ENCODE results near the gene IGFBP1. TPM values are rescaled to one million over a fixed set of nuclear protein-coding genes. Genes with fewer than 3 reads are reported as not detected.
A peak's percentile ranks its signal among the peaks of the same experiment; 100 is the strongest.

IGFBP1 gene
- total and polyA plus RNA-seq, 2 of the 13 experiments (the other 11 are each of a cell fraction or from before 2014, with no cell fraction given) = 5.4 to 885 TPM

DNA sequence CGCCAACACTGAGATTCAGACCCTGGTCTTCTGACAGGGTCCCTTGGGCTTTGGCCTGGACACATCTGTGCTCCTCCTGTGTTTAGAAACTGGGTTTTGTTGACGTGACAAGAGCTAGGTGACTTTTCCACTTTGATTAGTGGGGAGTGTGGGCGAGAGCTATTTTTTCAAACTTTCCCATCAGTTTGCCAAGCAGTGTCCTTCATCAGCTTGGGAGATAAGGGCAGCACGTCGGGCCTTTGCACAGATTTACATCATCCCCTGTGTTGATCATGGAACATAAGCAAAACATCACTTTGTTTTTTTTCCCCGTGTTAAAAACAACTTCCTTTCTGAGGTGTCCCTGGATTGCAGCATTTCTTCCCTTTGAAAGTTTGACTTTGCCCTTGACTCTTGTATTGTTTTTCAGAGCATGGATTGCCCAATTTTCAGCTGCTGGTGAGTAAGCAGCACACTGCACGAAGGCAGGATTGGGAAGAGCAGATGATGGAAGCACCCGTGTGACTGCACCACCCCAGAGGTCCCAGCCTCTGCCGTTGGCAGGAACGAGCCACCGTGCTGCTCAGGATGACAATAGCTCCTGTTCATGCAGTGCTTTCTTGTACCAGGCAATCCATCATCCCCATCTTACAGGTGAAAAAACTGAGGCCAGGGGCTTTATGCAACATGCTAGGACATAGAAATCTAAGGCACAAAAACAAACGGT, 6.4 kb upstream of the IGFBP1 start (continued):
- no peak; the same call in 1 of the 2 replicates for TF ChIP-seq ZBTB8A (CRISPR knock-in tag; IDR thresholded peaks at IDR 0.05; ENCODE audit: borderline replicate concordance, low read depth)
- peak; percentile 96; the same call in 1 of the 2 replicates for TF ChIP-seq HMG20A (CRISPR knock-in tag; IDR thresholded peaks at IDR 0.05; ENCODE audit: borderline replicate concordance)
- no peak for TF ChIP-seq EED (CRISPR knock-in tag; IDR thresholded peaks at IDR 0.05)
- peak; percentile 86 for TF ChIP-seq ZNF343 (CRISPR knock-in tag; IDR thresholded peaks at IDR 0.05)
- TF ChIP-seq ZNF607 (CRISPR knock-in tag; IDR thresholded peaks at IDR 0.05; ENCODE audit: borderline replicate concordance) = peak; percentile 90; the same call in 1 of the 2 replicates
- TF ChIP-seq KDM5A (IDR thresholded peaks at IDR 0.05; ENCODE audit: borderline replicate concordance, low read length) = peak; percentile 30; the same call in 1 of the 2 replicates
- TF ChIP-seq, protein P1, sequence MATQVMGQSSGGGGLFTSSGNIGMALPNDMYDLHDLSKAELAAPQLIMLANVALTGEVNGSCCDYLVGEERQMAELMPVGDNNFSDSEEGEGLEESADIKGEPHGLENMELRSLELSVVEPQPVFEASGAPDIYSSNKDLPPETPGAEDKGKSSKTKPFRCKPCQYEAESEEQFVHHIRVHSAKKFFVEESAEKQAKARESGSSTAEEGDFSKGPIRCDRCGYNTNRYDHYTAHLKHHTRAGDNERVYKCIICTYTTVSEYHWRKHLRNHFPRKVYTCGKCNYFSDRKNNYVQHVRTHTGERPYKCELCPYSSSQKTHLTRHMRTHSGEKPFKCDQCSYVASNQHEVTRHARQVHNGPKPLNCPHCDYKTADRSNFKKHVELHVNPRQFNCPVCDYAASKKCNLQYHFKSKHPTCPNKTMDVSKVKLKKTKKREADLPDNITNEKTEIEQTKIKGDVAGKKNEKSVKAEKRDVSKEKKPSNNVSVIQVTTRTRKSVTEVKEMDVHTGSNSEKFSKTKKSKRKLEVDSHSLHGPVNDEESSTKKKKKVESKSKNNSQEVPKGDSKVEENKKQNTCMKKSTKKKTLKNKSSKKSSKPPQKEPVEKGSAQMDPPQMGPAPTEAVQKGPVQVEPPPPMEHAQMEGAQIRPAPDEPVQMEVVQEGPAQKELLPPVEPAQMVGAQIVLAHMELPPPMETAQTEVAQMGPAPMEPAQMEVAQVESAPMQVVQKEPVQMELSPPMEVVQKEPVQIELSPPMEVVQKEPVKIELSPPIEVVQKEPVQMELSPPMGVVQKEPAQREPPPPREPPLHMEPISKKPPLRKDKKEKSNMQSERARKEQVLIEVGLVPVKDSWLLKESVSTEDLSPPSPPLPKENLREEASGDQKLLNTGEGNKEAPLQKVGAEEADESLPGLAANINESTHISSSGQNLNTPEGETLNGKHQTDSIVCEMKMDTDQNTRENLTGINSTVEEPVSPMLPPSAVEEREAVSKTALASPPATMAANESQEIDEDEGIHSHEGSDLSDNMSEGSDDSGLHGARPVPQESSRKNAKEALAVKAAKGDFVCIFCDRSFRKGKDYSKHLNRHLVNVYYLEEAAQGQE (IDR thresholded peaks at IDR 0.05; ENCODE audit: borderline replicate concordance in 1 of 2, low read depth in 1 of 2, low read length in 2 of 2) = peak in 1 of 2 experiments; percentile 78; a peak in 2 of 4 replicates
- peak in 1 of 2 experiments; percentile 50; a peak in 1 of 4 replicates for TF ChIP-seq POLR2A (IDR thresholded peaks at IDR 0.05; ENCODE audit: insufficient read depth in 1 of 2, low read depth in 2 of 2, low read length in 2 of 2)
- no peak for TF ChIP-seq ZNF333 (CRISPR knock-in tag; IDR thresholded peaks at IDR 0.05; ENCODE audit: borderline replicate concordance)
- peak; percentile 98 for TF ChIP-seq JUN (CRISPR knock-in tag; IDR thresholded peaks at IDR 0.05)
- TF ChIP-seq PCBP2 (optimal IDR thresholded peaks at IDR 0.05; ENCODE audit: low read depth, low read length, poor library complexity, severe bottlenecking) = no peak
- no peak for TF ChIP-seq ZNF850 (CRISPR knock-in tag; conservative IDR thresholded peaks at IDR 0.05)
- no peak for TF ChIP-seq ZEB1 (IDR thresholded peaks at IDR 0.05; ENCODE audit: insufficient replicate concordance, low read depth)
- no peak for TF ChIP-seq MAFG (CRISPR knock-in tag; IDR thresholded peaks at IDR 0.05)
- no peak for TF ChIP-seq MTF2 (CRISPR knock-in tag; IDR thresholded peaks at IDR 0.05; ENCODE audit: borderline replicate concordance)
- TF ChIP-seq SAFB2 (CRISPR knock-in tag; IDR thresholded peaks at IDR 0.05; ENCODE audit: borderline replicate concordance, low read depth) = no peak
- TF ChIP-seq ZNF629 (CRISPR knock-in tag; conservative IDR thresholded peaks at IDR 0.05) = peak; percentile 99
- TF ChIP-seq HOXA9 (CRISPR knock-in tag; IDR thresholded peaks at IDR 0.05; ENCODE audit: borderline replicate concordance) = peak; percentile 74; the same call in 1 of the 2 replicates
- peak; percentile 59; the same call in 1 of the 2 replicates for TF ChIP-seq ZNF264 (CRISPR knock-in tag; IDR thresholded peaks at IDR 0.05)
- TF ChIP-seq ZNF263 (CRISPR knock-in tag; IDR thresholded peaks at IDR 0.05) = peak; percentile 56
- TF ChIP-seq EZH2 (conservative IDR thresholded peaks at IDR 0.05; ENCODE audit: low read depth, low read length) = no peak
- peak; percentile 96; the same call in 1 of the 2 replicates for TF ChIP-seq SALL1 (CRISPR knock-in tag; IDR thresholded peaks at IDR 0.05)
- TF ChIP-seq MXI1 (IDR thresholded peaks at IDR 0.05; ENCODE audit: borderline replicate concordance, low read depth, low read length) = peak; percentile 45; the same call in 1 of the 3 replicates
- no peak for TF ChIP-seq ZNF552 (CRISPR knock-in tag; IDR thresholded peaks at IDR 0.05; ENCODE audit: borderline replicate concordance)
- TF ChIP-seq CREM (IDR thresholded peaks at IDR 0.05) = peak; percentile 97
- TF ChIP-seq CREM (CRISPR knock-in tag; IDR thresholded peaks at IDR 0.05) = no peak
- no peak for TF ChIP-seq RNF2 (conservative IDR thresholded peaks at IDR 0.05; ENCODE audit: low read depth)
- TF ChIP-seq, protein P2, sequence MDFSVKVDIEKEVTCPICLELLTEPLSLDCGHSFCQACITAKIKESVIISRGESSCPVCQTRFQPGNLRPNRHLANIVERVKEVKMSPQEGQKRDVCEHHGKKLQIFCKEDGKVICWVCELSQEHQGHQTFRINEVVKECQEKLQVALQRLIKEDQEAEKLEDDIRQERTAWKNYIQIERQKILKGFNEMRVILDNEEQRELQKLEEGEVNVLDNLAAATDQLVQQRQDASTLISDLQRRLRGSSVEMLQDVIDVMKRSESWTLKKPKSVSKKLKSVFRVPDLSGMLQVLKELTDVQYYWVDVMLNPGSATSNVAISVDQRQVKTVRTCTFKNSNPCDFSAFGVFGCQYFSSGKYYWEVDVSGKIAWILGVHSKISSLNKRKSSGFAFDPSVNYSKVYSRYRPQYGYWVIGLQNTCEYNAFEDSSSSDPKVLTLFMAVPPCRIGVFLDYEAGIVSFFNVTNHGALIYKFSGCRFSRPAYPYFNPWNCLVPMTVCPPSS (IDR thresholded peaks at IDR 0.05) = no peak

All from HepG2 (cell line).